Measurements from ENCODE around the gene FOXJ1. TPM values are rescaled to one million over a fixed set of nuclear protein-coding genes. Genes with fewer than 3 reads are reported as not detected.
A peak's percentile ranks its signal among the peaks of the same experiment; 100 is the strongest.

Gene FOXJ1
- total and polyA plus RNA-seq, 2 donors from 2014 or later: 3.4 to 6.8 TPM

GRCh38 chr17:76131692-76132573, 9.1 kb downstream of the FOXJ1 start:
- H3K4me1 ChIP-seq (ENCODE audit: control insufficient read depth in 2 of 3, insufficient read depth in 2 of 3, low read depth in 1 of 3, low read length in 3 of 3): peaks cover 0 to 4% (median 0%) of the 10 kb centered on the region in 3 donors
- DNase-seq: peak in 1 of 5 donors; percentile 57
- H3K36me3 ChIP-seq (ENCODE audit: control insufficient read depth in 2 of 3, insufficient read depth in 3 of 3, low read length in 3 of 3): no peaks in the 10 kb centered on the region
- H3K27ac ChIP-seq (ENCODE audit: low read depth in 2 of 2, low read length in 2 of 2): no peak overlapping the region
- intact Hi-C loops (cut with DNase I): no loop called here
- FAIRE-seq: no peak
- H3K4me3 ChIP-seq (ENCODE audit: low read length in 3 of 3): no peak overlapping the region
- peaks cover 4% of the 10 kb centered on the region for H3K27me3 ChIP-seq (ENCODE audit: control insufficient read depth, insufficient read depth, low read length)
- no peaks in the 10 kb centered on the region for H3K9me3 ChIP-seq (ENCODE audit: control insufficient read depth in 2 of 3, insufficient read depth in 1 of 3, low read length in 3 of 3)
- H3K9ac ChIP-seq (ENCODE audit: low read length in 3 of 3): no peak overlapping the region
- TF ChIP-seq CTCF (IDR thresholded peaks at IDR 0.05; ENCODE audit: borderline replicate concordance, extremely low read depth, insufficient read depth): no peak

GRCh38 chr17:76131051-76131691, 9.9 kb downstream of the FOXJ1 start:
- no peak overlapping the region for H3K4me3 ChIP-seq (ENCODE audit: low read length in 3 of 3)
- H3K27ac ChIP-seq (ENCODE audit: low read depth in 2 of 2, low read length in 2 of 2): no peak overlapping the region
- peaks cover 0 to 4% (median 0%) of the 10 kb centered on the region in 3 donors for H3K4me1 ChIP-seq (ENCODE audit: control insufficient read depth in 2 of 3, insufficient read depth in 2 of 3, low read depth in 1 of 3, low read length in 3 of 3)
- no peak for TF ChIP-seq CTCF (IDR thresholded peaks at IDR 0.05; ENCODE audit: borderline replicate concordance, extremely low read depth, insufficient read depth)
- H3K9me3 ChIP-seq (ENCODE audit: control insufficient read depth in 2 of 3, insufficient read depth in 1 of 3, low read length in 3 of 3): no peaks in the 10 kb centered on the region
- FAIRE-seq: no peak
- no peaks in the 10 kb centered on the region for H3K36me3 ChIP-seq (ENCODE audit: control insufficient read depth in 2 of 3, insufficient read depth in 3 of 3, low read length in 3 of 3)
- no peak overlapping the region for H3K9ac ChIP-seq (ENCODE audit: low read length in 3 of 3)
- peak in 1 of 5 donors; percentile 50 for DNase-seq
- peaks cover 4% of the 10 kb centered on the region for H3K27me3 ChIP-seq (ENCODE audit: control insufficient read depth, insufficient read depth, low read length)
- intact Hi-C loops (cut with DNase I): no loop called here

- H3K9me3 ChIP-seq (ENCODE audit: control insufficient read depth in 2 of 3, insufficient read depth in 1 of 3, low read length in 3 of 3): no peaks in the 10 kb centered on the region
- DNase-seq: no peak
- no peak overlapping the region for H3K27ac ChIP-seq (ENCODE audit: low read depth in 2 of 2, low read length in 2 of 2)
- no peak overlapping the region for H3K9ac ChIP-seq (ENCODE audit: low read length in 3 of 3)
- H3K27me3 ChIP-seq (ENCODE audit: control insufficient read depth, insufficient read depth, low read length): peaks cover 4% of the 10 kb centered on the region
- H3K4me3 ChIP-seq (ENCODE audit: low read length in 3 of 3): no peak overlapping the region
- intact Hi-C loops (cut with DNase I): no loop called here
- H3K4me1 ChIP-seq (ENCODE audit: control insufficient read depth in 2 of 3, insufficient read depth in 2 of 3, low read depth in 1 of 3, low read length in 3 of 3): peaks cover 0 to 4% (median 0%) of the 10 kb centered on the region in 3 donors
- no peaks in the 10 kb centered on the region for H3K36me3 ChIP-seq (ENCODE audit: control insufficient read depth in 2 of 3, insufficient read depth in 3 of 3, low read length in 3 of 3)
- TF ChIP-seq CTCF (IDR thresholded peaks at IDR 0.05; ENCODE audit: borderline replicate concordance, extremely low read depth, insufficient read depth): no peak
- FAIRE-seq: no peak
Observed at GRCh38 chr17:76130473-76130872, 10.6 kb downstream of the FOXJ1 start.

Measured in kidney (tissue), 14 donors.